H1 (cell line): ENCODE measurements around the gene NOL4L.
"Not testable (repeated sequence)": the region's sequence is repeated elsewhere in the genome, so short reads cannot be mapped to it uniquely, and the experiment has no call there.

Source experiments
- PHF8 ChIP-seq: fragments of 200-600 bp; sonication (generic); conservative IDR thresholded peaks from 2 replicates; pipeline ENCODE4 v1.7.1; 2012; ENCODE audit warnings: low read depth, mild to moderate bottlenecking, inconsistent platforms, low read length, moderate library complexity
- TF ChIP-seq, protein P1 (sequence below): IDR thresholded peaks from 2 replicates; pipeline ENCODE4 v1.6.1; 2012; ENCODE audit warnings: inconsistent platforms

DNA sequence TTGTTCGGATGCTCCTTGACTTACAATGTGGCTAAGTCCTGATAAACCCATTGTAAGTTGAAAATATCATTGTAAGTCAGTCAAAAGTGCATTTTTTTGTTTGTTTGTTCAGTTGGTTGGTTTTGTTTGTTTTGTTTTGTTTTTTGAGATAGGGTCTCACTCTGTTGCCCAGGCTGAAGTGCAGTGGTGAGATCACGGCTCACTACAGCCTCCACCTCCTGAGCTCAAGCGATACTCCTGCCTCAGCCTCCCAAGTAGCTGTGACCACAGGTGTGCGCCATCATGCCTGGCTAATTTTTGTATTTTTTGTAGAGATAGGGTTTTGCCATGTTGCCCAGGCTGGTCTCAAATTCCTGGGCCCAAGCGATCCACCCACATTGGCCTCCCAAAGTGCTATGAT lies 9.5 kb upstream of the NOL4L start:
- not testable (repeated sequence) for TF ChIP-seq PHF8
- TF ChIP-seq, protein P1, sequence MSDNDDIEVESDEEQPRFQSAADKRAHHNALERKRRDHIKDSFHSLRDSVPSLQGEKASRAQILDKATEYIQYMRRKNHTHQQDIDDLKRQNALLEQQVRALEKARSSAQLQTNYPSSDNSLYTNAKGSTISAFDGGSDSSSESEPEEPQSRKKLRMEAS = not testable (repeated sequence)
